Measurements from ENCODE around the gene DEDD.

The DEDD gene

GRCh38 chr1:161163793-161164192, 31.3 kb upstream of the DEDD start:
- DNase-seq (ENCODE audit: low read depth in 2 of 2), result no peak

GRCh38 chr1:161162806-161163205, 30.3 kb upstream of the DEDD start:
- no peak for DNase-seq (ENCODE audit: low read depth in 2 of 2)

- no peak for DNase-seq (ENCODE audit: low read depth in 2 of 2)
Measured at GRCh38 chr1:161162052-161162451, 29.6 kb upstream of the DEDD start.

- DNase-seq (ENCODE audit: low read depth in 2 of 2), result no peak
Measured at GRCh38 chr1:161161652-161162051, 29.2 kb upstream of the DEDD start.

- no peak for DNase-seq (ENCODE audit: low read depth in 2 of 2)
Measured at GRCh38 chr1:161160671-161161145, 28.2 kb upstream of the DEDD start.

- no peak for DNase-seq (ENCODE audit: low read depth in 2 of 2)
Measured at GRCh38 chr1:161159913-161160243, 27.4 kb upstream of the DEDD start.

GRCh38 chr1:161159087-161159912, 26.8 kb upstream of the DEDD start, which contains the start of gene USP21:
Gene USP21, plus strand, starts transcription at chr1:161159500. Its CDS starts 1,141 bp downstream, at chr1:161160641.
- peak; percentile 87 for DNase-seq (ENCODE audit: low read depth in 2 of 2)

GRCh38 chr1:161158316-161159010, 26.0 kb upstream of the DEDD start:
- no peak for DNase-seq (ENCODE audit: low read depth in 2 of 2)

- DNase-seq (ENCODE audit: low read depth in 2 of 2), result no peak
Measured at GRCh38 chr1:161157867-161158266, 25.4 kb upstream of the DEDD start.

- peak; percentile 58 to 72 for DNase-seq (ENCODE audit: low read depth in 2 of 2)
Measured at GRCh38 chr1:161153682-161154337, 21.3 kb upstream of the DEDD start, which contains the start of gene UFC1. Gene UFC1, plus strand, starts transcription at chr1:161153978. Its CDS starts 20 bp downstream, at chr1:161153998.

GRCh38 chr1:161153176-161153575, 20.7 kb upstream of the DEDD start:
- DNase-seq (ENCODE audit: low read depth in 2 of 2), result no peak

GRCh38 chr1:161145832-161146231, 13.4 kb upstream of the DEDD start:
- no peak for DNase-seq (ENCODE audit: low read depth in 2 of 2)

GRCh38 chr1:161140755-161141400, 8.4 kb upstream of the DEDD start:
- no peak for DNase-seq (ENCODE audit: low read depth in 2 of 2)

- no peak for DNase-seq (ENCODE audit: low read depth in 2 of 2)
Measured at GRCh38 chr1:161139766-161140165, 7.3 kb upstream of the DEDD start.

- no peak for DNase-seq (ENCODE audit: low read depth in 2 of 2)
Measured at GRCh38 chr1:161138431-161138830, 6.0 kb upstream of the DEDD start.

GRCh38 chr1:161137881-161138280, 5.4 kb upstream of the DEDD start:
- no peak for DNase-seq (ENCODE audit: low read depth in 2 of 2)

- DNase-seq (ENCODE audit: low read depth in 2 of 2), result no peak
Measured at GRCh38 chr1:161133220-161133740, 813 bp upstream of the DEDD start.

- DNase-seq (ENCODE audit: low read depth in 2 of 2), result no peak
Measured at GRCh38 chr1:161131523-161132409, 701 bp downstream of the DEDD start.

GRCh38 chr1:161130266-161130665, 2.2 kb downstream of the DEDD start:
- no peak for DNase-seq (ENCODE audit: low read depth in 2 of 2)

- no peak for DNase-seq (ENCODE audit: low read depth in 2 of 2)
Measured at GRCh38 chr1:161128591-161129420, 3.7 kb downstream of the DEDD start.
